GM19397 (cell line): Measurements from ENCODE around the gene ACADVL.

Experiments
- ATAC-seq: cut with Tn5 transposase; IDR thresholded peaks from one replicate; pipeline ENCODE4 v1.9.1; 2021; ENCODE audit warnings: mild to moderate bottlenecking, moderate library complexity; ENCODE audit not compliant: unreplicated experiment

ACADVL gene

DNA sequence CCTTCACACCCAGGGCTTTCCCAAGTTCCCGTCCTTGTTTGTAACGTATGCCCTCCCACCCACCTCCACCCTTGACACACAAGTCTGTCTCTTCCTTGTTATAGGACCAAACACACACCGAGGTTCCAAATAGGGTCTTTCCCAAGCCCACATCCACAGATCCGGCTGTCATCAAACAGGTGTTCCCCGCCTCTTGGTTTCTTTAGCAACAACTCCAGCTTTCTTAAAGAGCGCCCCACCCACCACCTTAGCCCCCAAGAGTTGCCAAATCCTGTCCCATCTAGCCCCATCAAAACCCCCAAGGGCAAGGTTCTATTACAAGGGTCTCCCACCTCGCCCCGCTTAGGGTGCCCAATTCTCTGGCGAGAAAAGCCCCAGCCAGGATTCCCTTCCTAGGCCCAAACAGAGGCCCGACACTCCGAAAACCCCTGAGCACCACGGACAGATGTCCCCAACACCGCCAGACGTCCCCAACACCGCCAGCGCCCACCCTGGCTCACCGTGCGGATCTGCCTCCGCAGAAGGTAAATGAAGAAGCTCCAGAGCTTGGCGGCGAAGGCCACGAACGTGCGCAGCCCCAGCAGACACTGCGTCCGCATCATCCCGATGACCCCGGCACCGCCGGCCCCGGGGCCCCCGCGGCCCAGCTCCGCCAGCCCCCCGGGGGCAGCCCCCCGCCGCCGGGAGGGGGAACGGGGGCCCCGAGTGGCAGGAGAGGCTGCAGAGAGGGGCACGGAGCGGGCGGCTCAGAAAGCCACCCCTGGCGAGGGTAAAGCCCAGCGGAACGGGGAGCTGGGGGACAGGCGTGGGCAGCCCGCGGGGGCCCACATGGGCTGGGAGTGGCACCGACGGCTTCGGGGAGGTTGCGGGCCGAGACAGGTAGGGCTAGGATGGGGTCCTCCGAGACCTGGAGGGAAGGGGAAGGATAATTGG is 31.2 kb downstream of the ACADVL start:
- ATAC-seq: no peak

DNA sequence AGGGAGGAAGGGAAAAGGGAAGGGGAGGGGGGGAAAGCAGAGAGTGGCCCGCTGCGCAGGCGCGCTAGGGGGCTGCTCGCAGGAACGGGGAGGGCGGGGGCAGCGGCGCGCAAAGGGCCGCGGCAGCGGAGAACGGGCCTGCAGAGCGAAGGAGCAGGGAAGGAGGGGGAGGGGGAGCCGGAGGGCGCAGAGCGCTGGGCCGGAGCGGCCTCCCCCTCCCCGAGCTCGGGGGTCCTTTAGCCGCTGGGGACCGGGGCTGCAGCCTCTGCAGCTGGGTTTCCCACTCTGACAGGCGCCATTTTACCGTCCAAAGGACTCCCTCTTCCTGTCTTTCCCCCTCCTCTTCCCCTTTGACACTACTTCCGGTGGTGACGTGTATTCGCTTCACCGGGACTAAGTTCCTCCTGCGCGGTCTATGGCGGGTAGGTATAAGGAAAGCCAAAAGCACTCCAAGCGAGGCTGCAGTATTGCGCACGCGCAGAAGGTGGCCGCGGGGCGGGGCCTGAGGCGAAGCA is 32.0 kb downstream of the ACADVL start, which contains the start of gene CTDNEP1:
Gene CTDNEP1 (minus strand): TSS at position 74 of the 515 bp plus-strand sequence. CDS start 438 bp downstream, outside the sequence.
- ATAC-seq: peak; percentile 81

DNA sequence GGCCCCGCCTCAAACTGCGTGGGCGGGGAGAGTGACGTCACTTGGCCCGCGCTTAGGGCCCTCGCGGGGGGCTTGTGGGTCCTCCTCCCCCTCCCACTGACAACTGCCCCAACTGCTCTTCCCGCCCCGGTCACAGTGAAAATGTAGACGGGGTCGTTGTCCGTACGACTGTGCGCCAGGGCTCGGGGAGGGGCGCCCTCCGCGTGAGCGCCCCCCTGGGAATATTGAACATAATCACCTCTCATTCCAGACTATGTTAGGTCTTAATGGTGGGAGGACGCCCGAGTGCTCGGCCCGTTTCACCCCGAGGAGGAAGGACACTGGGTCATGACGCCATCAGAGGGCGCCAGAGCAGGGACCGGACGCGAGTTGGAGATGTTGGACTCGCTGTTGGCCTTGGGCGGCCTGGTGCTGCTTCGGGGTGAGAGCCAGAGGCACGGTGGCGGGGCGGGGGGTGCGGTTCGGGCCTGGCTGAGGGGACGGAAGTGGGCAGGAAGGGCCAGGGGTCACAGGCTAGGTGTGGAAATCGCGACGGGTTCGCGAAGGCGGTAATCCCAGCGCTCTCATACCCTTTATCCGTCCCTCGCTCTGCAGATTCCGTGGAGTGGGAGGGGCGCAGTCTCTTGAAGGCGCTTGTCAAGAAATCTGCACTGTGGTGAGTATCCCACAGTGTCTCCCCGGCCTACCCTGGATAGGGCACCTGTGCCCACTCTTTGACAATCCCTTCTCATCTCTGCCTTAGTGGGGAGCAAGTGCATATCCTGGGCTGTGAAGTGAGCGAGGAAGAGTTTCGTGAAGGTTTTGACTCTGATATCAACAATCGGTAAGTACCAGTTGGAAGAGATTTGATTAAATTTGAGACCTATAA is 32.7 kb downstream of the ACADVL start, which contains the start of gene ELP5:
Gene ELP5 (plus strand): TSS at position 40 of the 868 bp plus-strand sequence. CDS start 336 bp downstream, at position 376.
- peak; percentile 45 for ATAC-seq

DNA sequence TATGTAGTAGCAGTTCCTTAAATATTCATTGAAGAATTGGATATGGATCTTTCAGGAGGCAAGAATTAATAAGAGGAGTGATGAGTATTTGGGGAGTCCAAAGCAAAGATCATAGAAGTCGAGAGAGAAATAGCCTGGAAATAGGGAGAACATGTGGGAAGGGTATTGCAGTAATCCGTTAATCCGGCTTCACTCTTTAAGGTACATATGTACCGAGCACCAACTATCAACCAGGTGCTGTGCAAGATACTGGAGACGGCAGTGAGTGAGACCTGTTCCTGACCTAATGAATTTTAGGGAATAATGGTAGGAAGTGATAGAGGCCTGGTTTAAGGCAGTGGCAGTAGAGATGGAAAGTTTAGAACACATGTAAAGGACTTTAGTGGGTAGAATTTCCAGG is 33.3 kb downstream of the ACADVL start:
- no peak for ATAC-seq

DNA sequence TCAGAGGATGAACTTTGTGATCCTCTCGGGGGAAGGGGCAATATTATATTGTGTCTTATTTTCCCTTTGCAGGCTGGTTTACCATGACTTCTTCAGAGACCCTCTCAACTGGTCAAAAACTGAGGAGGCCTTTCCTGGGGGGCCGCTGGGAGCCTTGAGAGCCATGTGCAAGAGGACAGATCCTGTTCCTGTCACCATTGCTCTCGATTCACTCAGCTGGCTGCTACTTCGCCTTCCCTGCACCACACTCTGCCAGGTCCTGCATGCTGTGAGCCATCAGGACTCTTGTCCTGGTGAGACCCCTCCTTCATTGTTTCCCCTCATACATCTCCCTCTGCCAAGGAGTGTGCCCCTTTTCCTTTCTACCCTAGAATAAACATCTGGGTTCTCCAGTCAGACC is 34.8 kb downstream of the ACADVL start:
- no peak for ATAC-seq

DNA sequence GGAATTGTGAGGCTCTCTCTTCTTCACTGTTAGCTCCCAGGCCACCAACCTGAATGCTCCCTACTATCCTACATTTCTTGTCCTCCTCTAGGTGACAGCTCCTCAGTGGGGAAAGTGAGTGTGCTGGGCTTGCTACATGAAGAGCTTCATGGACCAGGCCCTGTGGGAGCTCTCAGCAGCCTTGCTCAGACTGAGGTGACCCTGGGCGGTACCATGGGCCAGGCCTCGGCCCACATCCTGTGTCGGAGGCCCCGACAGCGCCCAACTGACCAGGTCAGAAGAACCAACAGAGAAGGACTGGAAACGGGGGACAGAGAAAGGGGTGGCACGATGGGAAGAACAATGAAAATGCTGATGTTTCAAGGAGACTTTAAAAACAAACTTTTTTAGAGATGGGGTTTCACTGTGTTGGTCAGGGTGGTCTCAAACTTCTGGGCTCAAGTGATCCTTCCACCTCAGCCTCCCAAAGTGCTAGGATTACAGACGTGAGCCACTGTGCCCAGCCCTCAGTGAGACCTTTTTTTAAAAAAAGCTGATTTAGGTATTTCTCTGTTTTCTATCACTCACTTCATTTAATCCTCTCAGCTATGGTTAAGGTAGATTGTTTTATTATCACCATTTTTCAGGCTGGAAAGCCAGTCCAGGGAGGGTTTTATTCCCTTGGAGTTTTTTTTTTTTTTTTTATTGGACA is 37.2 kb downstream of the ACADVL start:
- ATAC-seq: no peak

DNA sequence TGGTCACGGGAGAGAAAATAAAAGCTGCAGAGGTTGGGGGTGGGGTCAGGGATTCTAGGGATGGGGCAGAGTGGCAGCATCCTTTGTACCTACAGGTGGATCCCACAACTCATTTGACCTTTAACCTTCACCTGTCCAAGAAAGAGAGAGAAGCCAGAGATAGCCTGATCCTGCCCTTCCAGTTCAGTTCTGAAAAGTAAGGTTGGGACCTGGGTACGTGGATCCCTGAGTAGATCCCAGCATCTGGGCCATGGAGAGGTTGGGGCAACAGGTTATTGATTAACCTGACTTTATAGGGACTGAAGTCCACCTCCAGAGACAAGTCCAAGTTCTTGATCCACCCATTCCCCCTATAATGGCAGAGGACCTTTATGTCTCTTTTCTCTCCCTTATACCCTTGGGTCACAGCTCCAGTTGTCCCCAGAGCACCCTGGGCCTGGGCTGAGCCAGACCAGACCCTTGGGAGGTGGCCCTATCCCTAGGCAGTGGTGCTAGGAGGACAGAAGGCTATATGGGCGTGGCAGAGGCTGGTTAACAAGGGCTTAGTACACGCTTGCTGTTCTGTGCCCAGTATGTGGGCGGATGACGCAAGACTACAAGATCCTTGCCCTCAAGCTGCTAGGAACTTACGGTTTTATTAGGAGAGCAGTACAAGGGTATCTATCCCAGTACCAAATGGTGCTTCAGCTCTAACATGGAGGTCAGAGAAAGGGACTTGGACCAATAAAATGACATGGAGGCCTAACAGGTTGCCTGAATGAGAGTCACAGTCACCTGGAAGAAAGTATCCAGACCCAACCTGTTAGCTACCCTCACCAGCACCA is 39.2 kb downstream of the ACADVL start:
- ATAC-seq: no peak

DNA sequence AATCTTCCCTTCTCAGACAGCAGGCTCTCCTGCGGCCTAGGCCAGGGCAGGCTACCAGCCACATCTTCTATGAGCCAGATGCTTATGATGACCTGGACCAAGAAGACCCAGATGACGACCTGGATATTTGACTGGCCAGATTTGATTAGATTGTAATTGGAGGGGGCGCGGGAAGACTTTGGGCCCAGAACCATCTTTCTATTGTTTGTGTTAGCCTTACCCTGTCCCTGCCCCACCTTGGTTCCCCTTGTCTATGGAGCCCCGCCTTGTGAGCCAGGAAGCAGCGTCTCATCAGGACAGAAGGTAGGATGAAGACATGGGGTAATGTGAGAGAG is 39.8 kb downstream of the ACADVL start:
- no peak for ATAC-seq

DNA sequence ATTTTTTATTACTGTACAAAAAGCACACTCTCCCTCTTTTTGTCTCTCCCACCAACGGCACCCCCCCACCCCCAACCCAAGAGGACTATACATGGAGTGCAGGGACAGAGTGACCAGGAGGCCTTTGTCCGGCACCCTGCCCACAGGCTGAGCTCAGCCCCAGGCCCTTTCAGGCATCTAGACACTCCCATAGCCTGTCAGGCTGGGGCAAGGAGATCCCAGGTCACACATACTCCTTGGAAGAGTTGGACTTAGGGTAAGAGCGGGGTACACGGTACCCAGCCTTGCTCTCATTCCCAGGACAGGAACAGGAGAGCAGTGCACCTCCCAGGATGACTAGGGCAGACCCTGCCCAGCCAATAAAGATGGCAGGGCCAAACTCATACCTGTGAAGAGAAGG is 40.4 kb downstream of the ACADVL start:
- ATAC-seq: no peak

DNA sequence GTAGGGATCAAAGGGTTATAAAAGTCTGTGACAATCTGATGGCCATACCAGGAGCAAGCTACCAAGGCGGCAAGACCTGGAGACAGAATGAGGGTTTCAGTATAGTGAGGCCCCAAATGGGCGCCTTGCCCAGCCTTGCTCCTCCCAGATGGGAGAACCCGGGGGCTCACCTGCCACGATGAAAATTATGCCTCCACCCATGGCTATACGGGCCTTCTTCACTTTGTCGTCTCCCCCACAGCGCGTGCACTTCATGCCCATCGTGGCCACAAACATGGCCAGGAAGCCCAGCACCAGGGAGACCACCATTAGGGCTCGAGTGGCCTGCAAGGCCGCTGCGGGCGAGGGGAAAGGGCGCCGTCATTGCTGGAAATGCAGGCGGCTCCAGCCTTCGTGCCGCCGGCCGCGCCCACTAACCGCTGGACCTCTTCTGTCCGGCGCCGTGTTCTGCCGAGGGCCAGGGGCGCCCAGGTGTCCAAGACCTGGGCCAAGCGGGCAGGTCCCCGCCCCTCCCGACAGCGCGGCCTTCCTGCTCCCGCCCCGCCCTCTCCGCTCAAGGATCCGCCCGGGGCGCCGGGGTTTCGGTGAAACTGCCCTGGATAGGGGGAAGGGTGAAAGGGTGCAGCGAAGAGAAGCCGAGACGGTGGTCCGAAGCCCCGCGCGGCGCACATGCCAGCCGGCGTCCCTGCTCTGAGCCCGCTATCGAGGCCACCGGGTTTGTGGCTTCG is 41.1 kb downstream of the ACADVL start:
- no peak for ATAC-seq

DNA sequence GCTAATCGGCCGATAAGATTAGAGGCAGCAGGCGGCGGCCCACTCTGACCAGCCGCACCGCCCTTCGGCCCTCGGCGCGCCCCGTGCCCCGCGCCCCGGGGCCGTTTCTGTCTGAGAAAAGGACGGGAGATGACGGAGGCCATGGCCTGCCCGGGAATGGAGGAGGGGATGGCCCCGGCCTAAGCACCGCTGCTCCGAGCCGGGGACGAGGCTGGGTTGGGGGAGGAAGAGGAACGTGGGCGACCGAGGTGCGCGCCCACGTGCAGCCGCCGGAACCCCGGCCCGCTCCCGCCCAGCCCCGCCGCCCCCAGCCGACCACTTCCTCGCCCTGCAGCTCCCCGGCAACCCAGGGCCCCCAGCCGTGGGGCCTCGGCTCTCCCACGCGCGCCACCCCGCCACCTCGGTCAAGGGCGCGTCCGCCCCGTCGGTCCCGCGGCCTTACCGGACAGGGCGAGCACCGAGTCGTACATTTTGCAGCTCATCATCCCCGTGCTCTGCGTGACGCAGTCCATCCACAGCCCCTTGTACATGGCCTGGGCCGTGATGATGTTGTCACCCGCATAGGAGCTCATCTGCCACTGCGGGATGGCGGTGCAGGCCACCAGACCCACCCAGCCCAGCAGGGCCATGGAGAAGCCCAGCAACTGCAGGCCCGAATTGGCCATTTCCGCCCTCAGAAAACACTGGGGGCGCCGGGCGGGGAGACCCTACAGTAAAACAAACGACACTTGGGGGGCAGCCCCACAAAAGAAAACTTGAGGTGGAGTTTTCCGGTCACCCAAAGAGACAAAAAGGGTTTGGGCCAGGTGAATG is 41.8 kb downstream of the ACADVL start:
- ATAC-seq: no peak

DNA sequence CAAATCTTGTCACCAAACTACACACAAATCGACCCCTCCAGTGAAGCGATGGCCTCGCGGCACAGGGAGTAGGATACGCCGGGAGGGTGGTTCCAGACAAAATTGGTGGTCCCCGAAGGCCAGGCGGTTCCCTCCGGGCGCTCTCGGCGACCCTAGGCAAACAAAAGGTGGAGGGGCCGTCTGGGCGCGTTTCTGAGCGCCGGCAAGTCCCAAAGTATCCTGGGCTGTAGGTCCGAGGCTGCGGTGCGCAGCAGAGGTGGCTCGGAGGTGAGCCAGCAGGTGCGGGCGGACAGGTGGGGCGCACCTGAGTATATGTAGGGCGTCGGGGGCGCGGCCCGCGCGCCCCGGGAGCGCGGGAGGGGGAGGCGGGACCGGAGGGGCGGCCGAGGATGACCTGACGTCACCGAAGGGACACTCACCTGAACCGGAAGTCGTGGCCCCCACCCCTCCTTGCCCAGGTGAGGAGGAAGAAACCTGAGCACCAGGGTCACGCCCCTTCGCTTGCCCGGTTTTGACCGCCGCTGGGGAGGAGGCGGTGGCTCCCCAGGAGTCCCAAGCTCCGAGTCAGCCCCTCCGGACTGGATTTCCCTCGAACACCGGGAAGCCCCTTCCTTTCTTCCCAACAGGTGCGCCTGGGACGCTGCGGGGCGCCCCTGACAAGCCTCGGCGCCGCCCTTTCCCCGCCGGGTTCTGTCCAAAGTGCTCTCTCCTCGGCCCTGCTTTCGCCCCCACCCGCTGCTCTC is 42.6 kb downstream of the ACADVL start, which contains the start of gene CLDN7:
Gene CLDN7 (minus strand): TSS at position 287 of the 743 bp plus-strand sequence. CDS start 435 bp downstream, outside the sequence.
- no peak for ATAC-seq

DNA sequence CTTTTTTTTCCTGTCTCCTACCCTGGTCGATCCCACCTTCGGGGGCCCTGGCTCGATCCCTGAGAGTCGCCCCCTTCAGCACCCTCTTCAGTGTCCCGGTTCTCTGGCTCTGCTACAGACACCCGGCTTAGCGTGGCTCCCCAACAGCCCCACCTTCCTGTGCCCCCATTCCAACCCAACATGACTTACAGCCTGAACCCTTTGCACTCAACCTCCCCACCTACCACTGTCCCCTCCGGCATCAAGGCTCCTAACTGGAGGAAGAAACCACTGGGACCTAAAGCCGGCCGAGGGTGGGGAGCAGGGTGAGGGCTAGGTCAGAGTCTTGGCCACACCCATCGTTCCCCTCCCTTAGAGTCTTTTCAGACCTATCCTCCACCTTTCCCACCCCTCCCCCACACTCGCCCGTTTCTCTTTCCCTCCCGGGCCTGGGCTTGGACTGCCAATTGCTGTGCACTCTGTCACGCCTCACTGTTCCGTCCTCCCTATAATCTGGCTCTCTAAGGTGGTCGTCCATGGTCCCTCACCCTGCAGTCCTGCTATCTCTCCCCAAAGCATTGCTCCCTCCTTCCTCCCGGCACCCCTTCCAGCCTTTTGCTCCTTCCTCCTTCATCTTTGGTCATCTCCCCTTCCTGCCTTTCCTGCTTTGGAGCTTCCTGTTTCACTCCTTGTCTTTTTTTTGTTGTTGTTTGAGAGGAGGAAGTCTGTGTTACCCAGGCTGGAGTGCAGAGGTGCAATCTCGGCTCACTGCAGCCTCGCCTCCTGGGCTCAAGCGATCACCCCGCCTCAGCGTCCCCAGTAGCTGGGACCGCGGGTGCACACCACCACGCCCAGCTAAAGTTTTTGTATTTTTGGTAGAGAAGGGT is 43.4 kb downstream of the ACADVL start:
- no peak for ATAC-seq

DNA sequence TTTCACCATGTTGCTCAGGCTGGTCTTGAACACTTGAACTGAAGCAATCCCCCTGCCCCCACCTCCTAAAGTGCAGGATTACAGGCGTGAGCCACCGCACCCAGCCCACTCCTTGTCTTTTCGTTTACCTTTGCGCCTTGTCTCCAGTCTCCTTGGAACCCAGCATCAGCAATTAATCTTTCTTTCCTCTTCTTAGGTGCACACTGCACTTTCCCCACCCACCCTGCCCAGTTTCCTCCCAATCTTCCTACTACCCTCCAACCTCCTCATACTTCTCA is 44.0 kb downstream of the ACADVL start:
- no peak for ATAC-seq

DNA sequence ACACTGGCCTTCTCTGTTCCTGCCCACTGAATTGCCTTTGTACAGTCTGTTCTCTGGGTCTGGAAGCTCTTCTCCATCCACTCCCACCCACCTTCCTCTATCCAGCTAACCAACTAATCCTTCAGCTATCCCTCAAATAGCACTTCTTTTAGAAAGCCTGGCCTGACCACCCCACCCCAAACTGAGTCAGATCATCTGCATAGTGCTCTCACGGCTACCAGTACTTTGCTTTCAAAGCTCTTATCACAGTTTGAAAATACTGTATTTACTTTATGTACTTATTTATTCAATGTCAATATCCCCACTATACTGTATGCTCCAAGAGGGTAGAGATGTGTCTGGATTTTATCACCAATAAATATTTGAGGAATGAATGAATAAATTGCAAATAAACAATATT is 47.0 kb downstream of the ACADVL start:
- ATAC-seq: no peak
